ENCODE measurements around the gene ABHD1. TPM values are rescaled to one million over a fixed set of nuclear protein-coding genes. Genes with fewer than 3 reads are reported as not detected.

ABHD1 gene
- 0.16 and 0.89 TPM in 2 replicates for total RNA-seq

GRCh38 chr2:27123302-27124150 is at the start of gene ABHD1:
Gene ABHD1, plus strand, starts transcription at chr2:27123815. Its CDS starts 134 bp downstream, at chr2:27123949.

GRCh38 chr2:27078267-27079194 is 45.1 kb upstream of the ABHD1 start, which contains the start of gene EMILIN1:
Gene EMILIN1, plus strand, starts transcription at chr2:27078615. Its CDS starts 451 bp downstream, at chr2:27079066.

GRCh38 chr2:27086724-27087593 is 36.7 kb upstream of the ABHD1 start, which contains the start of gene KHK:
Gene KHK, plus strand, starts transcription at chr2:27086772. Its CDS starts 488 bp downstream, at chr2:27087260.

GRCh38 chr2:27118525-27119329 is 4.9 kb upstream of the ABHD1 start, which contains the start of gene CGREF1:
Gene CGREF1, minus strand, starts transcription at chr2:27119128. Its CDS starts 14,762 bp downstream, at chr2:27104366.

GRCh38 chr2:27133905-27134780 is 10.5 kb downstream of the ABHD1 start, which contains the start of gene PREB:
Gene PREB, minus strand, starts transcription at chr2:27134636. Its CDS starts 215 bp downstream, at chr2:27134421.

GRCh38 chr2:27139310-27139709 is 15.7 kb downstream of the ABHD1 start, which contains the start of gene PRR30:
Gene PRR30, minus strand, starts transcription at chr2:27139410. Its CDS starts 1,081 bp downstream, at chr2:27138329.

GRCh38 chr2:27148801-27149439 is 25.3 kb downstream of the ABHD1 start, which contains the start of gene TCF23:
Gene TCF23, plus strand, starts transcription at chr2:27149004. Its CDS starts 130 bp downstream, at chr2:27149134.

Other genes with a start within 250 kb of the ABHD1 start
- 1.3 and 2.0 TPM in 2 replicates for gene MAPRE3, start 153.2 kb upstream of the ABHD1 start, total RNA-seq
- gene TMEM214, start 90.8 kb upstream of the ABHD1 start, total RNA-seq, result 44.6 and 49.4 TPM in 2 replicates
- gene AGBL5, start 72.1 kb upstream of the ABHD1 start, total RNA-seq, result 18.1 and 33.8 TPM in 2 replicates
- 419 and 436 TPM in 2 replicates for gene OST4, start 52.2 kb upstream of the ABHD1 start, total RNA-seq
- 15.2 and 79.6 TPM in 2 replicates for gene EMILIN1, start 45.2 kb upstream of the ABHD1 start, total RNA-seq
- 2.5 and 5.4 TPM in 2 replicates for gene KHK, start 37.0 kb upstream of the ABHD1 start, total RNA-seq
- gene CGREF1, start 4.7 kb upstream of the ABHD1 start, total RNA-seq, result 2.4 and 2.5 TPM in 2 replicates
- 41.6 and 72.5 TPM in 2 replicates for gene PREB, start 10.8 kb downstream of the ABHD1 start, total RNA-seq
- not detected in 2 replicates for gene PRR30, start 15.6 kb downstream of the ABHD1 start, total RNA-seq
- not detected in 2 replicates for gene TCF23, start 25.2 kb downstream of the ABHD1 start, total RNA-seq
- gene ATRAID, start 88.2 kb downstream of the ABHD1 start, total RNA-seq, result 164 and 249 TPM in 2 replicates
- gene SLC5A6, start 88.5 kb downstream of the ABHD1 start, total RNA-seq, result 28.4 and 63.9 TPM in 2 replicates
- 66.8 and 124 TPM in 2 replicates for gene CAD, start 93.6 kb downstream of the ABHD1 start, total RNA-seq
- gene SLC30A3, start 139.2 kb downstream of the ABHD1 start, total RNA-seq, result under 0.01 TPM in 1 of 2 replicates, not detected in the other
- gene DNAJC5G, start 151.6 kb downstream of the ABHD1 start, total RNA-seq, result not detected in 2 replicates
- not detected in 2 replicates for gene TRIM54, start 158.6 kb downstream of the ABHD1 start, total RNA-seq
- 0.65 and 0.76 TPM in 2 replicates for gene UCN, start 184.6 kb downstream of the ABHD1 start, total RNA-seq
- gene MPV17, start 199.3 kb downstream of the ABHD1 start, total RNA-seq, result 79.0 and 79.9 TPM in 2 replicates
- 44.4 and 49.5 TPM in 2 replicates for gene GTF3C2, start 232.9 kb downstream of the ABHD1 start, total RNA-seq
- 27.0 and 33.4 TPM in 2 replicates for gene EIF2B4, start 246.5 kb downstream of the ABHD1 start, total RNA-seq
- gene SNX17, start 246.8 kb downstream of the ABHD1 start, total RNA-seq, result 148 and 150 TPM in 2 replicates

All from mesangial cell (primary cell).